ENCODE measurements around the gene ESCO1. TPM values are rescaled to one million over a fixed set of nuclear protein-coding genes. Genes with fewer than 3 reads are reported as not detected.

Gene ESCO1
- total and polyA plus RNA-seq, 2 of the 13 experiments (the other 11 are each of a cell fraction or from before 2014, with no cell fraction given) = 6.3 to 19.4 TPM

DNA sequence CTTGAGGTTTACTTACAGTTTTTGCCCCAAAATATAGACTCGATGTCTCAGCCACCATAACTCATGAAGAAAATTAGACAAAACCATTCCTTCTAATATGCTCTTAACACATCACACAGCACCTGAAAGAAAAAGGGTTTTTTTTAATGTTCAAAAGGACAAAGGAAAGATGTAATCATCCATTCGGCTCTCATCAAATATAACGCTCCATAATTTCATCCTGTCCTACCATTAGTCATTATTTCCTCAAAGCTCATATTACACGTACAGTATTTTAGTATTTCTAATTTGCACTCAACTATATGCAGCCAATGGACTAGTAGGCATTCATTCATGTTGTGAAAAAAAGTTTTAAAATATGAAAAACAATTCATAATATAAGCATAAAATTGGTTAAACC is 24.8 kb downstream of the ESCO1 start (continued):
- TF ChIP-seq ARNT2 (CRISPR knock-in tag; IDR thresholded peaks at IDR 0.05; ENCODE audit: low read depth) (no peak), ZNF138 (CRISPR knock-in tag; IDR thresholded peaks at IDR 0.05; ENCODE audit: low read depth) (no peak), RFX1 (IDR thresholded peaks at IDR 0.05) (no peak)

DNA sequence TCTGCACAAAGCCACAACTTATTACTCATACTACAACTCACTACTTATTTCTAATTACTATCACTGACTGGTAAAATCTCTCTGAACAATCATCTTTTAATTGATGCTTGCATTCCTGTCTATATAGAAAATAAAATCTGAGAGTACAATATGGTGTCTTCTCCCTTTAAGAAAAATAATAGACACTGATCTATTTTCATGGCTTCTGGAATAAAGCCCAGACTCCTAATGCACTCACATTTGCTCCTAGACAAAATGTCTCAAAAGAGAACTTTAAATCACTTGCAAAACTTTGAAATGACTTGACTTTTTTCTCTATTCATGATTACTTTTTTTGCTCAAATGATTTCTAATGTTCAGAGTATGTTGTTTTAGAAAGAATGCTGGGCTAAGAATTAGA is 28.7 kb downstream of the ESCO1 start:
- Histone ChIP-seq H3K4me2 (ENCODE audit: low read depth, low read length) (no peak overlapping the region), H3K27ac (ENCODE audit: extremely low read length, insufficient read depth, low read length) (no peak overlapping the region), H3K4me3 (replicated peaks in 1 of 3; ENCODE audit: insufficient read depth in 1 of 3, low read depth in 2 of 3, low read length in 3 of 3) (no peak overlapping the region), H2AFZ (ENCODE audit: low read length) (no peak overlapping the region), H3K9ac (ENCODE audit: insufficient read depth, low read depth, low read length) (no peak overlapping the region), H4K20me1 (ENCODE audit: insufficient read depth, low read length) (no peaks in the 10 kb centered on the region), H3K9me3 (ENCODE audit: low read length) (no peaks in the 10 kb centered on the region), H3K4me1 (ENCODE audit: insufficient read depth, low read length) (no peaks in the 10 kb centered on the region), H3K36me3 (replicated peaks in 1 of 2; ENCODE audit: control insufficient read depth in 1 of 2, insufficient read depth in 2 of 2, low read length in 2 of 2) (peaks cover 6 to 75% of the 10 kb centered on the region in 2 experiments), H3K27me3 (ENCODE audit: control insufficient read depth in 1 of 2, insufficient read depth in 2 of 2, low read length in 2 of 2) (no peaks in the 10 kb centered on the region), H3K79me2 (ENCODE audit: insufficient read depth, low read length) (no peaks in the 10 kb centered on the region)
- intact Hi-C loops (cut with micrococcal nuclease; ENCODE audit: unreplicated experiment) = no loop called here
- FAIRE-seq (no peak), ATAC-seq (no peak), DNase-seq (ENCODE audit: low spot score) (no peak)
- in situ Hi-C loops (cut with HindIII; ENCODE audit: extremely low pct_ligation_motif_present, low pct_unique_long_range_greater_than_20kb) = no loop called here
- CTCF ChIA-PET (ENCODE audit: low intra/inter-chr PET ratio, low total read pairs) = no interaction called here
- TF ChIP-seq ZNF777 (CRISPR knock-in tag; IDR thresholded peaks at IDR 0.05) = no peak
- TF ChIP-seq, protein P1, sequence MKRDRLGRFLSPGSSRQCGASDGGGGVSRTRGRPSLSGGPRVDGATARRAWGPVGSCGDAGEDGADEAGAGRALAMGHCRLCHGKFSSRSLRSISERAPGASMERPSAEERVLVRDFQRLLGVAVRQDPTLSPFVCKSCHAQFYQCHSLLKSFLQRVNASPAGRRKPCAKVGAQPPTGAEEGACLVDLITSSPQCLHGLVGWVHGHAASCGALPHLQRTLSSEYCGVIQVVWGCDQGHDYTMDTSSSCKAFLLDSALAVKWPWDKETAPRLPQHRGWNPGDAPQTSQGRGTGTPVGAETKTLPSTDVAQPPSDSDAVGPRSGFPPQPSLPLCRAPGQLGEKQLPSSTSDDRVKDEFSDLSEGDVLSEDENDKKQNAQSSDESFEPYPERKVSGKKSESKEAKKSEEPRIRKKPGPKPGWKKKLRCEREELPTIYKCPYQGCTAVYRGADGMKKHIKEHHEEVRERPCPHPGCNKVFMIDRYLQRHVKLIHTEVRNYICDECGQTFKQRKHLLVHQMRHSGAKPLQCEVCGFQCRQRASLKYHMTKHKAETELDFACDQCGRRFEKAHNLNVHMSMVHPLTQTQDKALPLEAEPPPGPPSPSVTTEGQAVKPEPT (CRISPR knock-in tag; IDR thresholded peaks at IDR 0.05; ENCODE audit: low read depth) = no peak
- TF ChIP-seq, protein P2, sequence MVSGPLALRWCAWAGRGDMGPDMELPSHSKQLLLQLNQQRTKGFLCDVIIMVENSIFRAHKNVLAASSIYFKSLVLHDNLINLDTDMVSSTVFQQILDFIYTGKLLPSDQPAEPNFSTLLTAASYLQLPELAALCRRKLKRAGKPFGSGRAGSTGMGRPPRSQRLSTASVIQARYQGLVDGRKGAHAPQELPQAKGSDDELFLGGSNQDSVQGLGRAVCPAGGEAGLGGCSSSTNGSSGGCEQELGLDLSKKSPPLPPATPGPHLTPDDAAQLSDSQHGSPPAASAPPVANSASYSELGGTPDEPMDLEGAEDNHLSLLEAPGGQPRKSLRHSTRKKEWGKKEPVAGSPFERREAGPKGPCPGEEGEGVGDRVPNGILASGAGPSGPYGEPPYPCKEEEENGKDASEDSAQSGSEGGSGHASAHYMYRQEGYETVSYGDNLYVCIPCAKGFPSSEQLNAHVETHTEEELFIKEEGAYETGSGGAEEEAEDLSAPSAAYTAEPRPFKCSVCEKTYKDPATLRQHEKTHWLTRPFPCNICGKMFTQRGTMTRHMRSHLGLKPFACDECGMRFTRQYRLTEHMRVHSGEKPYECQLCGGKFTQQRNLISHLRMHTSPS (CRISPR knock-in tag; IDR thresholded peaks at IDR 0.05; ENCODE audit: low read depth) = no peak
- TF ChIP-seq NR2F1 (CRISPR knock-in tag; IDR thresholded peaks at IDR 0.05) = no peak
- BruUV-seq (replicated peaks) = no TSS peak
- POLR2A ChIA-PET = no interaction called here
